Pancreas (tissue), 10 donors: ENCODE data around the gene SCN10A. TPM values are rescaled to one million over a fixed set of nuclear protein-coding genes. Genes with fewer than 3 reads are reported as not detected.

Source experiments
- ATAC-seq, 4 donors: fragments of 200-7000 bp; cut with Tn5 transposase; one replicate each; pipeline versions ENCODE4 v1.8.0 to v1.9.1; 2020; ENCODE audit warnings: mild to moderate bottlenecking in 4 of 4, moderate library complexity in 4 of 4
- DNase-seq, 6 donors: peaks; one replicate each; pipeline ENCODE4 v3.0.0-alpha.2; 2020
- FAIRE-seq: peaks from 2 replicates; lab custom pipeline; 2012; peaks lifted over from hg19 to GRCh38; lab: Jason Lieb, UNC
- H3K27ac ChIP-seq, 4 donors: fragments of 200-600 bp; sonication (generic); 1 replicate in 3 of 4; 2 replicates in 1 of 4; pipeline versions ENCODE4 v1.5.0 to v1.8.0; 2020
- H3K27me3 ChIP-seq, 4 donors: fragments of 200-600 bp; one replicate each; pipeline ENCODE4 v1.8.0; 2021
- H3K36me3 ChIP-seq, 3 donors: fragments of 200-600 bp; sonication (generic) in 1 of 3; one replicate each; pipeline versions ENCODE4 v1.5.0 to v1.8.0; 2020 to 2021
- H3K4me1 ChIP-seq, 3 donors: fragments of 200-600 bp; one replicate each; pipeline ENCODE4 v1.8.0; 2021
- H3K4me3 ChIP-seq, 4 donors: fragments of 200-600 bp; sonication (generic) in 2 of 4; one replicate each; pipeline versions ENCODE4 v1.5.0 to v1.8.0; 2020 to 2021
- H3K9me3 ChIP-seq, 4 donors: fragments of 200-600 bp; one replicate each; pipeline ENCODE4 v1.8.0; 2021
- CTCF ChIP-seq, 4 donors: fragments of 200-600 bp; sonication (generic) in 3 of 4; IDR thresholded peaks; one replicate each; pipeline versions ENCODE4 v1.5.0 to v1.8.0; 2021; ENCODE audit warnings: antibody characterized with exemption in 4 of 4
- WGBS, 2 donors: extraction: QIAGEN DNeasy Blood & Tissue Kit; methylation state at CpG; one replicate each; pipeline ENCODE4 v1.1.7; 2013; 5-methylcytosine and 5-hydroxymethylcytosine counted together
- intact Hi-C, 3 donors: fragments of 100-400 bp; cut with DNase I; formaldehyde crosslinking; loops; one replicate each; pipeline versions ENCODE4 v1.11.1 to v1.14.2; 2022
- polyA plus RNA-seq, 2 donors: library from polyadenylated mRNA; stranded (reverse); fragments of 200-250 nt; gene quantifications; one replicate each; pipeline ENCODE4 v1.2.3, GENCODE V29; 2013
- total RNA-seq, 6 donors: library from RNA; stranded (reverse); fragmentation: NEBNext Ultra II Directional in 4 of 6; extraction: Animal tissue kit (Norgen Biotek cat#: 25700) in 4 of 6; gene quantifications; one replicate each; pipeline versions ENCODE4 v1.2.1 to v1.2.4, GENCODE V29; 2021 to 2023
- donor health status: healthy with polysubstance abuse.
- donor health status: DM: no; HTN: no; CAD: no; lungs with moderate emphysema.
- donor health status: DM: no; HTN: no; CAD: no.
- donor health status: control.
- donor health status: control.
- donor health status: Bipolar disorder and iron deficiency.
- donor health status: DM: yes; HTN: yes; CAD: no.
- donor health status: DM: no; HTN: no; CAD: no.
- donor health status: DM: no; HTN: no; CAD: no.
- donor health status: DM: yes; HTN: yes; CAD: no.

Gene SCN10A
- total and polyA plus RNA-seq, 8 donors, result not detected

GRCh38 chr3:38823722-38824121 lies 7.7 kb upstream of the SCN10A start:
- ATAC-seq, result no peak
- Histone ChIP-seq H3K4me3 (no peak overlapping the region), H3K27ac (peak overlapping the region; percentile 31 to 67 (median 50)), H3K27me3 (no peaks in the 10 kb centered on the region), H3K36me3 (no peaks in the 10 kb centered on the region), H3K9me3 (no peaks in the 10 kb centered on the region), H3K4me1 (peaks cover 0 to 3% (median 0%) of the 10 kb centered on the region in 3 donors)
- intact Hi-C loops, result no loop called here
- no peak for FAIRE-seq
- peak in 1 of 6 donors; percentile 29 for DNase-seq
- TF ChIP-seq CTCF (IDR thresholded peaks at IDR 0.05), result no peak
- WGBS, 2 donors, result 51 to 61% methylated on average over 8 of the region's 8 CpGs

- peaks cover 0 to 3% (median 0%) of the 10 kb centered on the region in 3 donors for H3K4me1 ChIP-seq
- intact Hi-C loops, result no loop called here
- no peaks in the 10 kb centered on the region for H3K9me3 ChIP-seq
- DNase-seq (no peak), FAIRE-seq (no peak), ATAC-seq (peak; percentile 32 to 90 (median 72))
- no peak overlapping the region for H3K4me3 ChIP-seq
- WGBS, 2 donors, result 25 to 27% methylated on average over 5 of the region's 5 CpGs
- no peaks in the 10 kb centered on the region for H3K36me3 ChIP-seq
- H3K27me3 ChIP-seq, result no peaks in the 10 kb centered on the region
- no peak for TF ChIP-seq CTCF (IDR thresholded peaks at IDR 0.05)
- H3K27ac ChIP-seq, result peak overlapping the region; percentile 31 to 67 (median 50)
Measured at GRCh38 chr3:38823186-38823585, 7.2 kb upstream of the SCN10A start.

- Histone ChIP-seq H3K27ac (no peak overlapping the region), H3K36me3 (no peaks in the 10 kb centered on the region), H3K4me1 (no peaks in the 10 kb centered on the region), H3K9me3 (no peaks in the 10 kb centered on the region), H3K4me3 (no peak overlapping the region), H3K27me3 (no peaks in the 10 kb centered on the region)
- FAIRE-seq (no peak), DNase-seq (peak in 4 of 6 donors; percentile 26 to 50 (median 44)), ATAC-seq (peak in 2 of 4 donors; percentile 58 to 76)
- intact Hi-C loops, result no loop called here
- no peak for TF ChIP-seq CTCF (IDR thresholded peaks at IDR 0.05)
- WGBS, 2 donors, result 34 to 40% methylated on average over 5 of the region's 5 CpGs
Measured at GRCh38 chr3:38811822-38812221, 4.2 kb downstream of the SCN10A start.

- TF ChIP-seq CTCF (IDR thresholded peaks at IDR 0.05), result no peak
- Histone ChIP-seq H3K27ac (no peak overlapping the region), H3K27me3 (peaks cover 0 to 4% (median 0%) of the 10 kb centered on the region in 4 donors), H3K4me1 (no peaks in the 10 kb centered on the region), H3K4me3 (no peak overlapping the region), H3K9me3 (no peaks in the 10 kb centered on the region), H3K36me3 (no peaks in the 10 kb centered on the region)
- no peak for FAIRE-seq
- 9 to 14% methylated on average over 9 of the region's 9 CpGs for WGBS, 2 donors
- peak in 4 of 6 donors; percentile 15 to 52 (median 26) for DNase-seq
- intact Hi-C loops, result no loop called here
- peak in 3 of 4 donors; percentile 72 to 85 (median 75) for ATAC-seq
Measured at GRCh38 chr3:38805765-38806386, 10.1 kb downstream of the SCN10A start.

- peaks cover 0 to 4% (median 0%) of the 10 kb centered on the region in 4 donors for H3K27me3 ChIP-seq
- intact Hi-C loops, result no loop called here
- no peaks in the 10 kb centered on the region for H3K4me1 ChIP-seq
- 57 to 78% methylated on average over 1 of the region's 1 CpG for WGBS, 2 donors
- H3K4me3 ChIP-seq, result no peak overlapping the region
- no peaks in the 10 kb centered on the region for H3K36me3 ChIP-seq
- H3K9me3 ChIP-seq, result no peaks in the 10 kb centered on the region
- TF ChIP-seq CTCF (IDR thresholded peaks at IDR 0.05), result no peak
- ATAC-seq (no peak), DNase-seq (no peak), FAIRE-seq (no peak)
- H3K27ac ChIP-seq, result no peak overlapping the region
Measured at GRCh38 chr3:38805004-38805403, 11.0 kb downstream of the SCN10A start.
